AG09309 (cell line): ENCODE data around the gene PPAT.

Experiments used
- DNase-seq: peaks from one replicate; pipeline ENCODE4 v3.0.0-alpha.2; 2010; ENCODE audit warnings: low read depth
- H3K4me3 ChIP-seq: 2 replicates; pipeline ENCODE4 v1.5.1; 2011; ENCODE audit warnings: mild to moderate bottlenecking, low read depth, low read length, moderate library complexity; ENCODE audit not compliant: control insufficient read depth
- TF ChIP-seq, protein P1 (sequence below): IDR thresholded peaks from 2 replicates; pipeline ENCODE4 v1.5.1; 2011; ENCODE audit warnings: mild to moderate bottlenecking, low read depth, low read length, inconsistent platforms; ENCODE audit not compliant: insufficient read depth, control insufficient read depth; ENCODE audit errors: missing control alignments

Gene PPAT

DNA sequence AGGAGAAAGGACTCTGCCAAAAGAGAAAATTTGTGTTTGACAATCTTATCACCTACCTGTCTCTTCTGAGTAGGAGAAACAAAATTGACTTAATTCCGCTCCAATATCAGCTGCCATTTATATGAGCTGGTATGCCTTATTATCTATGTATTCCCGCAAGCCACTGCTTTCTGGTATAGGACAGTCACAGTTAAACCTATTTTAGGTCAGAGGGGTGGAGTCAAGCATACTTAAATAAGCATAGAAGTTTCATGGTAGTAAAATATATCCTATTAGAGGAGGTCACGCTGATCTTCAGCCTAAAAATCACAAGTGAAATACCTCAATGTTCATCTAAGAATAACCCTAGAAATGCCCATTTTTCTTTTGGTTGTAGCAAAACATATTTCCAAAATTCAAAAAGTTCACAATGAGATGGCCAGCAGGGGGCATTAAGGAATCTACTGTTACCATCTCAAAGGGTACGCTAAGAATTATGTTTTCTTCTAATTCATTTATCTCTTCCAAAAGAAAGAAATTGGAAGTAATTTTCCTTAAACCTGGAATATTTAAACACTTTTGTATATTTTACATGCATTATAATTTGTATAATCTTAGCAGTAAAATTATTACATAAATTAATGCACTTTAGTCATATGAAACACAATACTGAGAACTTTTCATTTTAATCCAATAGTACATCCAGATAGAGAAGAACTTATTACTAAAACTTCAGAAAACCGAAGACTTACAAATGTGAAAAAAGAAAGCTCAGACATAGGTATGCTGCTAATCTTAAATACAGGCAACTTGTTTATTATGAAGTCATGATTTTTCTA is 10.5 kb downstream of the PPAT start:
- TF ChIP-seq, protein P1, sequence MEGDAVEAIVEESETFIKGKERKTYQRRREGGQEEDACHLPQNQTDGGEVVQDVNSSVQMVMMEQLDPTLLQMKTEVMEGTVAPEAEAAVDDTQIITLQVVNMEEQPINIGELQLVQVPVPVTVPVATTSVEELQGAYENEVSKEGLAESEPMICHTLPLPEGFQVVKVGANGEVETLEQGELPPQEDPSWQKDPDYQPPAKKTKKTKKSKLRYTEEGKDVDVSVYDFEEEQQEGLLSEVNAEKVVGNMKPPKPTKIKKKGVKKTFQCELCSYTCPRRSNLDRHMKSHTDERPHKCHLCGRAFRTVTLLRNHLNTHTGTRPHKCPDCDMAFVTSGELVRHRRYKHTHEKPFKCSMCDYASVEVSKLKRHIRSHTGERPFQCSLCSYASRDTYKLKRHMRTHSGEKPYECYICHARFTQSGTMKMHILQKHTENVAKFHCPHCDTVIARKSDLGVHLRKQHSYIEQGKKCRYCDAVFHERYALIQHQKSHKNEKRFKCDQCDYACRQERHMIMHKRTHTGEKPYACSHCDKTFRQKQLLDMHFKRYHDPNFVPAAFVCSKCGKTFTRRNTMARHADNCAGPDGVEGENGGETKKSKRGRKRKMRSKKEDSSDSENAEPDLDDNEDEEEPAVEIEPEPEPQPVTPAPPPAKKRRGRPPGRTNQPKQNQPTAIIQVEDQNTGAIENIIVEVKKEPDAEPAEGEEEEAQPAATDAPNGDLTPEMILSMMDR = peak; percentile 58
- DNase-seq = no peak
- H3K4me3 ChIP-seq = no peak overlapping the region

DNA sequence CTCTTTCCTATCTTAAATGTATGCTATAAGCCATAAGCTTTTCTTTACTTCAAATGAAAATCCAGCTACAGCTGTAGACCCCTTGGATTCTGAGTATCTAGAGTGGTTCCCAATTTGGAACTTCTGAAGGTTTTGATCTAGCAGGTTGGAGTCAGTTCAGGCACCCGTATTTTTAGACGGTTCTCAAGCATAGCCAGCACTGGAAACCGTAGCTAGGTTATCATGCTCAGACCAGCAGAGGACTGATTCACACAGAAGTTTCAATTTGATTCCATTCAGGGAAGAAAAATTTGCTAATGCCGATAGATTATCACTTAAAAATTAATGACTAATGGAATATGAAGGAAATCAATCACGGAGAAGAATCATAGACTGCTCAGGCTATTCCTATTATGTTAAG is 11.2 kb downstream of the PPAT start:
- H3K4me3 ChIP-seq = no peak overlapping the region
- DNase-seq = no peak
- TF ChIP-seq, protein P1 = no peak

DNA sequence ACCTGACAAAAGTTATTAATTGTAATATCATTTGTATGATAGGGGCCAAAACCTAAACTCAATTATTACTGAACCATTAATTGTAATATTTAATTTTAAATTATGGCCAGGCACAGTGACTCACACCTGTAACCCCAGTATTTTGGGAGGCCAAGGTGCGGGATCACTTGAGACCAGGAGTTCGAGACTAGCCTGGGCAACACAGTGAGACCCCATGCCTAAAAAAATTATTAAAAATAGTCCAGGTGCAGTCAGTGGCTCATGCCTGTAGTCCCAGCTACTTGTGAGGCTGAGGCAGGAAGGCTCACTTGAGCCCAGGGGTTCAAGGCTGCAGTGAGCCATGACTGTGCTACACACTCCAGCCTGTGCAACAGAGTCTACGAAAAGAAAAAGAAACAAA is 18.0 kb downstream of the PPAT start:
- TF ChIP-seq, protein P1 = no peak
- no peak overlapping the region for H3K4me3 ChIP-seq
- no peak for DNase-seq

DNA sequence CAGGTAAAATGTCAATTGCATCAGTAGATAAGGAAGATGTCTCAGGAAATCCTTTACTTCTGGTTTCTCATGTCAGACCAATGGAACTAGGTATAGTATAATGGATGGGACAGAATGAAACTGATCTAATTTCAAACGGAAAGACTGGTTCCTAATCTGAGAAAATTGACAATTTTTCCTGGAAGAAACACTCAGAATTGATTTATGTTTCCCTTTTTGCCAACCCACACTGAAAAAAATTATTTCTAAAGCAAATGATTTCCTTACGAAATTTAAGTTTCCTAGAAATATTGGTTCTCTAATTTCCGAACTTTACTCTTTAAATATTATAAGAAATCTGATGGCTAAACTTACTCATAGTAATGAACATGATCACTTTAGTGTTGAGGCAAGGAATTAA is 19.1 kb downstream of the PPAT start:
- no peak for DNase-seq
- TF ChIP-seq, protein P1 = no peak
- H3K4me3 ChIP-seq = no peak overlapping the region

DNA sequence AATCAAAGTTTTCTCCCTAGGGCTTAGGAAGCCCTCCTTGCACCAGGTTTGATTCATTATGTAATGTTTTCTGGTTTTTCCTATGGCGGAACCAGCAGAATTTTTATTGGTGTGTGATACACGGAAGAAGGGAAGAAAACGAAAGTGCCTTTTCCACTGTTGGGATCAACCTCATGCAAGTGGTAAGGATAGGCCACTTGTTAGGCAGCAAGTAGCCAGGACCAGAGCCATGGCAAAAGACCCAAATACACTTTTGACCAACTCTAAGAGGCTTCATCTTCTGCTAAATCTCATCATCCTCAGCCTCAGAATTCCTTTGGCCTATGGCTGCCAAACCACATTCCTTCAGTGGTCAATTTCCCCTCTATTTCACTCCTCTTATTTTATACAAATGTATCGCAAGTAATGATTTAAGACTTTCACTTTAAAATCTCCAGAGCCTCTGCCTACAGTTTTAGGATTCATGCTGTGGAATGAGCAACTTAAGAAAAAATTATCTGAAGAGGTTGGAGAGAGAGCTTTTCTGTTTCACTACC is 21.2 kb downstream of the PPAT start:
- TF ChIP-seq, protein P1 = no peak
- DNase-seq = no peak
- peak overlapping the region; percentile 16 for H3K4me3 ChIP-seq

DNA sequence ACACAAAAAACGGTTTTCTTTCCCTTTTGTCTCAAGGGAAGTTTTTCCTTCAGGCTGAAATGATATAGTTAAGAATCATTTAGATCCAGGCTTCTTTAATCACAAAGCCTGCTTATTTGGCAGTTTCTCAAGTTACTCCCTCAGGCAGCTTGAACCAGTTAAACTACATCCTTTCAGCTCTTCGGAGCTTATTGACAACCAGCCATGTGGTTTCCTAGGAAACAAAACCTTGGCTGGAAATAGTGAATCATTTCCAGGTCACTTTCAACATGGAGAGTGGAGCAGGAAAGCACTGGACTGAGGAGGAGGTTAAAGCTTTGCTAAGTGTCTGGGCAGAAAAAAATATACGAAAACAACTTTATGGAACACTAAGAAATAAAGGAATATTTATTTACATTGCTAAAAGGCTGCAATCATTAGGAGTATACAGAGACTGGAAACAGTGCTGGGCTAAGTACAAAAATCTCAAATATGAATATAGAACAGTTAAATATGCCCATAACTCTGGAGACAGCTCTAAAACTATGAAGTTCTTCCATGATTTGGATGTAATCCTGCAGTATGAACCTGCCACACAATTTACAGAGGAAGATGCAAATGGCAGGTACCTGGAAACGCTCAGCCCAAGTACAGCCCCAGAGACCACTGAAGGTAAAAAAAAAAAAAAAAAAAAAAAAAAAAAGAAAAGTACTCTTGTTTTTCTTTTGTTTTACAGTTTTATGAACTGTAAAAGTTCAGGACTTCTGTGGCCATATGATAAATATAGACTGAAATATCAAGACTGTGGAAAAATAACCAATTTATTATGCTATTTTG is 25.0 kb downstream of the PPAT start:
- H3K4me3 ChIP-seq = peak overlapping the region; percentile 0; the same call in 1 of the 2 replicates
- DNase-seq = peak; percentile 96
- TF ChIP-seq, protein P1 = no peak
